ENCODE measurements around the gene FLNC. TPM values are rescaled to one million over a fixed set of nuclear protein-coding genes. Genes with fewer than 3 reads are reported as not detected.
A peak's percentile ranks its signal among the peaks of the same experiment; 100 is the strongest.

The FLNC gene
- total and polyA plus RNA-seq, 2 experiments from 2014 or later, result 46.6 to 60.7 TPM

- WGBS (ENCODE audit: low lambda C conversion rate, missing lambda C conversion rate), result under 1% methylated on average over 65 of the region's 65 CpGs
- Histone ChIP-seq H3K4me3 (peak within 1 kb of the TSS; percentile 52), H3K27me3 (no peaks in the 10 kb centered on the region), H3K9me2 (replicated peaks; ENCODE audit: insufficient read depth) (no peaks in the 10 kb centered on the region), H3K27ac (peak within 1 kb of the TSS; percentile 84), H2AFZ (peak within 1 kb of the TSS; percentile 51), H3K36me3 (replicated peaks; ENCODE audit: insufficient read depth, low read depth) (no peaks in the 10 kb centered on the region), H3K79me2 (peaks cover 29% of the 10 kb centered on the region), H3K4me2 (peak within 1 kb of the TSS; percentile 82), H3K4me1 (ENCODE audit: insufficient read depth) (peaks cover 12% of the 10 kb centered on the region), H3K9me3 (ENCODE audit: low read depth) (no peaks in the 10 kb centered on the region), H4K20me1 (ENCODE audit: insufficient read depth, poor library complexity, severe bottlenecking) (peaks cover 38% of the 10 kb centered on the region)
- DNase-seq (ENCODE audit: low spot score), result peak; percentile 98
- TF ChIP-seq EZH2 (IDR thresholded peaks at IDR 0.05; ENCODE audit: borderline replicate concordance) (no peak), EZH2phosphoT487 (IDR thresholded peaks at IDR 0.05; ENCODE audit: low read depth, severe bottlenecking, unreplicated experiment) (no peak)
- TF ChIP-seq, protein P1, sequence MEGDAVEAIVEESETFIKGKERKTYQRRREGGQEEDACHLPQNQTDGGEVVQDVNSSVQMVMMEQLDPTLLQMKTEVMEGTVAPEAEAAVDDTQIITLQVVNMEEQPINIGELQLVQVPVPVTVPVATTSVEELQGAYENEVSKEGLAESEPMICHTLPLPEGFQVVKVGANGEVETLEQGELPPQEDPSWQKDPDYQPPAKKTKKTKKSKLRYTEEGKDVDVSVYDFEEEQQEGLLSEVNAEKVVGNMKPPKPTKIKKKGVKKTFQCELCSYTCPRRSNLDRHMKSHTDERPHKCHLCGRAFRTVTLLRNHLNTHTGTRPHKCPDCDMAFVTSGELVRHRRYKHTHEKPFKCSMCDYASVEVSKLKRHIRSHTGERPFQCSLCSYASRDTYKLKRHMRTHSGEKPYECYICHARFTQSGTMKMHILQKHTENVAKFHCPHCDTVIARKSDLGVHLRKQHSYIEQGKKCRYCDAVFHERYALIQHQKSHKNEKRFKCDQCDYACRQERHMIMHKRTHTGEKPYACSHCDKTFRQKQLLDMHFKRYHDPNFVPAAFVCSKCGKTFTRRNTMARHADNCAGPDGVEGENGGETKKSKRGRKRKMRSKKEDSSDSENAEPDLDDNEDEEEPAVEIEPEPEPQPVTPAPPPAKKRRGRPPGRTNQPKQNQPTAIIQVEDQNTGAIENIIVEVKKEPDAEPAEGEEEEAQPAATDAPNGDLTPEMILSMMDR (IDR thresholded peaks at IDR 0.05; ENCODE audit: poor library complexity), result no peak
These were observed 32.6 kb downstream of the FLNC start, which contains the start of gene ATP6V1F for GRCh38 chr7:128862571-128863432. ATP6V1F (plus strand) TSS chr7:128862856; CDS start chr7:128862905, 49 bp downstream.

- no peaks in the 10 kb centered on the region for H3K36me3 ChIP-seq (replicated peaks; ENCODE audit: insufficient read depth, low read depth)
- no peaks in the 10 kb centered on the region for H3K27me3 ChIP-seq
- H3K4me1 ChIP-seq (ENCODE audit: insufficient read depth), result peaks cover 15% of the 10 kb centered on the region
- no peak for TF ChIP-seq EZH2 (IDR thresholded peaks at IDR 0.05; ENCODE audit: borderline replicate concordance)
- TF ChIP-seq, protein P1 (IDR thresholded peaks at IDR 0.05; ENCODE audit: poor library complexity), result peak; percentile 44
- H2AFZ ChIP-seq, result peak overlapping the region; percentile 51
- WGBS (ENCODE audit: low lambda C conversion rate, missing lambda C conversion rate), result 2% methylated on average over 6 of the region's 6 CpGs
- H3K4me2 ChIP-seq, result peak overlapping the region; percentile 82
- peaks cover 45% of the 10 kb centered on the region for H4K20me1 ChIP-seq (ENCODE audit: insufficient read depth, poor library complexity, severe bottlenecking)
- no peaks in the 10 kb centered on the region for H3K9me2 ChIP-seq (replicated peaks; ENCODE audit: insufficient read depth)
- peak overlapping the region; percentile 84 for H3K27ac ChIP-seq
- H3K9me3 ChIP-seq (ENCODE audit: low read depth), result no peaks in the 10 kb centered on the region
- peaks cover 29% of the 10 kb centered on the region for H3K79me2 ChIP-seq
- peak overlapping the region; percentile 52 for H3K4me3 ChIP-seq
- peak; percentile 78 for DNase-seq (ENCODE audit: low spot score)
These were observed 33.3 kb downstream of the FLNC start for GRCh38 chr7:128863433-128863989.

DNA sequence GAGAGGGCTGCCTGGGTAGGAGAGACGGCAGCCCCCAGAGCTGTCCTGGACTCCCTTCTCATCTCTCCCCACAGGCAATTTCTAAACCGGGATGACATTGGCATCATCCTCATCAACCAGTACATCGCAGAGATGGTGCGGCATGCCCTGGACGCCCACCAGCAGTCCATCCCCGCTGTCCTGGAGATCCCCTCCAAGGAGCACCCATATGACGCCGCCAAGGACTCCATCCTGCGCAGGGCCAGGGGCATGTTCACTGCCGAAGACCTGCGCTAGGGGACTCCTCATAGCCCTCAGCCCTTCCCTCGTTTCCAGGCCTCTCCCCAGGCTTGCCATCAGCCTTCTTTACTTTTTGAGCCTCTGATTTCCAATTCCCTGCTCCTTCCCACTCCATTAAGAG is 35.1 kb downstream of the FLNC start:
- no peak for DNase-seq (ENCODE audit: low spot score)
- H2AFZ ChIP-seq, result no peak overlapping the region
- peaks cover 23% of the 10 kb centered on the region for H3K4me1 ChIP-seq (ENCODE audit: insufficient read depth)
- peaks cover 29% of the 10 kb centered on the region for H3K79me2 ChIP-seq
- H3K9me2 ChIP-seq (replicated peaks; ENCODE audit: insufficient read depth), result no peaks in the 10 kb centered on the region
- H3K9me3 ChIP-seq (ENCODE audit: low read depth), result no peaks in the 10 kb centered on the region
- 97% methylated on average over 12 of the region's 12 CpGs for WGBS (ENCODE audit: low lambda C conversion rate, missing lambda C conversion rate)
- no peak overlapping the region for H3K4me2 ChIP-seq
- no peak overlapping the region for H3K27ac ChIP-seq
- TF ChIP-seq EZH2 (IDR thresholded peaks at IDR 0.05; ENCODE audit: borderline replicate concordance) (no peak), EZH2phosphoT487 (IDR thresholded peaks at IDR 0.05; ENCODE audit: low read depth, severe bottlenecking, unreplicated experiment) (no peak)
- TF ChIP-seq, protein P1 (IDR thresholded peaks at IDR 0.05; ENCODE audit: poor library complexity), result no peak
- H4K20me1 ChIP-seq (ENCODE audit: insufficient read depth, poor library complexity, severe bottlenecking), result peaks cover 52% of the 10 kb centered on the region
- peaks cover 4% of the 10 kb centered on the region for H3K27me3 ChIP-seq
- H3K4me3 ChIP-seq, result no peak overlapping the region
- H3K36me3 ChIP-seq (replicated peaks; ENCODE audit: insufficient read depth, low read depth), result no peaks in the 10 kb centered on the region

Measured in hepatocyte (in vitro differentiated cells).